B cell (primary cell): ENCODE measurements around the gene PGK1.

Experiments used
- CTCF ChIP-seq: fragments of 200-600 bp; IDR thresholded peaks from one replicate; pipeline ENCODE4 v1.8.0; 2022; ENCODE audit warnings: antibody characterized with exemption, mild to moderate bottlenecking
- EZH2 ChIP-seq: IDR thresholded peaks from 2 replicates; pipeline ENCODE4 v1.6.1; 2012; ENCODE audit warnings: borderline replicate concordance, low read depth, mild to moderate bottlenecking, moderate library complexity, low read length; ENCODE audit not compliant: insufficient read depth, poor library complexity, severe bottlenecking

- TF ChIP-seq CTCF (no peak), EZH2 (no peak)
Measured at GRCh38 chrX:78165425-78165824, 61.4 kb downstream of the PGK1 start.
